NAMALWA (cell line): ENCODE measurements around the gene ANKRD11.
"Not testable (repeated sequence)": the region's sequence is repeated elsewhere in the genome, so short reads cannot be mapped to it uniquely, and the experiment has no call there.

Experiments used
- DNase-seq: peaks from one replicate; pipeline ENCODE4 v3.0.0-alpha.2; 2015; ENCODE audit warnings: low spot score

ANKRD11 gene

DNA sequence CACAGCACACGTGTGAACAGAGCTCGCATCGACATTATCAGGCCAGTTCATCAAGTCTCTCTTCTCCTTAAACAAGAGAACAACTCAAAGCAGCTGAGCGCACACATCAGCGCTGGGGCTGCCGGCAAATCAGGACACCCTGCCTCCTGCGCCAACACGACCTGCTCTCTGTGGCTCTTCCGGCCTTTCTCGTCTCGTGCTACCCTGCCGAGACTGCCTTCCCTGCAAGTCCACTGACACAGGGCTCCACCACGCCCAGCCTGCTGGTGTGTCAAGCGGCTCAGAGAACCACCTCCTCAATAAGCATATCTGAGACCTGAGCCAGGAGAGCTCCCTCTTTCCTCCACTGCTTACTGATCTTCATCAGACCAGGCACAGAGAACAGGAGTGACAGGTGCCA lies 176.0 kb downstream of the ANKRD11 start:
- DNase-seq, result no peak

GRCh38 chr16:89313583-89313982 lies 176.8 kb downstream of the ANKRD11 start:
- DNase-seq, result no peak

DNA sequence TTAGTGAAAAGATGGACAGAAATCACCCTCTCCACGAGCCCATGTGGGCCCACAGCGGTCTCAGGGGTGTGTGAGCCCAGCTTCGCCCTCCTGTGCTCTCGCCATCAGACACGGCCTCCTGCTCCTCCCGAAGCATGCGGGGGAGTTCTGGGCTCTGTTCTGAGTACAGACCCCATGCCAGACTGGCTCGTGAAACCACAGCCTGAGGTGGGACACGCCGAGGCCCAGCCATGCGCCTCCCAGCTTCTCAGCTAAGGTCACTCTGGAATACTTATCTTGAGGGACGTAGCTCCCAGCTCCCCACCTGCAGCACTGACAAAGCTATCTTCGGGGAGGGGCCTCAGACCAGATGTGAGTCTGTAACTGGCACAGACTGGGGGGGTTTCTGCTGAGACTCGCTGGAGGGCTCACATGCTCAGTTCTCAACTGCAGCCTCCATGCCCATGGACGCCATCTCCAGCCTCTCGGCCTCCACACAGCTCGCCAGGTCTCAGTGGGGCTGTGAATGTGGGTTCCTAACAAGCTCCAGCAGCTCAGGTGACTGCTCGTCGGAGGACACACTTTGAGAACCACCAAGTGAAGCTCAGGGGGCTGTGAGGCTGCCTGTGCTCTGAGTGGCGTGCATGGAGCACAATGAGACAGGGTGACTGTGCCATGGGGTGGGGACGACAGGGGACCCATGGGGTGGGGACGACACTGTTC lies 177.6 kb downstream of the ANKRD11 start:
- DNase-seq, result no peak

- DNase-seq, result no peak
Measured at GRCh38 chr16:89312194-89312593, 178.2 kb downstream of the ANKRD11 start.

- no peak for DNase-seq
Measured at GRCh38 chr16:89311636-89312035, 178.7 kb downstream of the ANKRD11 start.

- no peak for DNase-seq
Measured at GRCh38 chr16:89309438-89310122, 180.8 kb downstream of the ANKRD11 start.

GRCh38 chr16:89308391-89309333 lies 181.7 kb downstream of the ANKRD11 start:
- peak; percentile 74 for DNase-seq

- DNase-seq, result no peak
Measured at GRCh38 chr16:89307421-89307805, 182.9 kb downstream of the ANKRD11 start.

- not testable (repeated sequence) for DNase-seq
Measured at GRCh38 chr16:89306457-89307420, 183.6 kb downstream of the ANKRD11 start.

DNA sequence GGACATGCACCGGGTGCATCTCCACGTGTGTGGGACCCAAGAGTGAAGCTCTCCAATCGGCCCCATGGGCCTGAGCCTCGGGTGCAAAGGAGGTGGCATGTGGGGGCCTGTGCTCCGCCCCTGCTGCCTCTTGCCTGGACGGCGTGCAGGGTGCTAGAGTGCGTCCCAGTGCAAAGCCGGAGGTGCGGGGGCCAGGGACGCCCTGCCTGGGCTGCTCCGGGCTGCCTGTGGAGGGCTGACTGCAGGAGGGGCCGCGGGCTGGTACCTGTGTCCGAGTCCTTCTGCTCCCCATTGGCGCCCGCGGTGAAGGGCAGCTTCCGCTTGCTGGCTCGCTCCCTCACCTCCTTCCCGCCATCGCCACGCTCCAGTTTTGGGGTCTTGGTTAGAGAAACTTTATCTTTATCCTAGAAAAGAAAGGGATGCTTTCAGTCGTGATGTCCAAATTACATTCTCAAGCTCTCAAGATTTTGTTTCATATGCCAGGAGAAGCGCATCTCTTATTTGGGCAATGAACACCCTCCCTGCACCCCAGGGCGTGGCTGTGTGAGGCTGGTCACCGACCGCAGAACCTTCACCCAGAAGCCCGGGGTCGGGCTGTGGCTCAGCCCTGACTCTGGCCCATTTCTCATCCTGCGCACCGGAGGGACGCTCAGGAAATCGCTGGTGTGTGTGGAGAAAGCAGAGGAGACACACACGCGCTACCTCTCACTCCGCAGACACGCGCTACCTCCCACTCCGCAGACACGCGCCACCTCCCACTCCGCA lies 185.2 kb downstream of the ANKRD11 start:
- no peak for DNase-seq

DNA sequence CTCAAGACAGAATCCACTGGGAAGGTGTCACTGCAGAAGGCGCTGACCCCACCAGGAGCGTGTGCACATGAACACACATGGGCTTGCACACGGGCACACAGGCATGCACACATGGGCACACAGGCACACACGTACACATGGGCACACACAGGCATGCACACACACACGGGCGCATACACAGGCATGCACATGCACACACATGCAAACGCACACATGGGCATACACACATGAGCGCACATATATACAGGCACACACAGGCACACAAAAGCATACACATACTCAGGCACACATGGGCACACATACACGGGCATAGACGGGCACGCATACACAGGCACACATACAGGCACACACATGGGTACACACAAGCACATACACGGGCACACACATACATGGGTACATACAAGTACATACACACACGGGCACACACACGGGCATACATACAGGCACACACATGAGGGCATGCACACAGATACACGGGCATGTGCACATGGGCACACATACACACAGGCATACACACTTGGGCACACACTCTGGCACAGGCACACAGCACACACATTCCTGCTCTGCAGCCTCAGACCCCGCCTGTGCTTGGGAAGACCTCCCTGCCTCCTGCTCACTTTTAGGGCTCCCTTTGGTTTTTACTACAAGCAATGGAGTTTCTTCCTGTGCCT lies 186.0 kb downstream of the ANKRD11 start:
- DNase-seq, result no peak

GRCh38 chr16:89303617-89304016 lies 186.7 kb downstream of the ANKRD11 start:
- DNase-seq, result no peak

DNA sequence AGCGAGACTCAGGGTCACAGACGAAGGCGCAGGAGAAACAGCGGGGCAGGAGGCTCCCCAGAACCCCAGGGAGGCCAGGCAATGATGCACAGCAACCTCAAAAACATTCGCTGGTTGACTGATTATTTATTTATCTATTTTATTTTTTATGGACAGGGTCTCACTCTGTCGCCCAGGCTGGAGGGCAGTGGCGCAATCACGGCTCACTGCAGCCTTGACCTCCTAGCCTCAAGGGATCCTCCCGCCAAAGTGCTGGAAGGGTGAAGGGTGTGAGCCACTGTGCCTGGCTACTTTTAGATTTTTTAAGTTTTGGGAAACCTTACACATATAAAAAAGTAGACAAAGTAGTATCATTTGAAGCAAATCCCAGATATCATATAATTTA lies 189.4 kb downstream of the ANKRD11 start:
- no peak for DNase-seq

DNA sequence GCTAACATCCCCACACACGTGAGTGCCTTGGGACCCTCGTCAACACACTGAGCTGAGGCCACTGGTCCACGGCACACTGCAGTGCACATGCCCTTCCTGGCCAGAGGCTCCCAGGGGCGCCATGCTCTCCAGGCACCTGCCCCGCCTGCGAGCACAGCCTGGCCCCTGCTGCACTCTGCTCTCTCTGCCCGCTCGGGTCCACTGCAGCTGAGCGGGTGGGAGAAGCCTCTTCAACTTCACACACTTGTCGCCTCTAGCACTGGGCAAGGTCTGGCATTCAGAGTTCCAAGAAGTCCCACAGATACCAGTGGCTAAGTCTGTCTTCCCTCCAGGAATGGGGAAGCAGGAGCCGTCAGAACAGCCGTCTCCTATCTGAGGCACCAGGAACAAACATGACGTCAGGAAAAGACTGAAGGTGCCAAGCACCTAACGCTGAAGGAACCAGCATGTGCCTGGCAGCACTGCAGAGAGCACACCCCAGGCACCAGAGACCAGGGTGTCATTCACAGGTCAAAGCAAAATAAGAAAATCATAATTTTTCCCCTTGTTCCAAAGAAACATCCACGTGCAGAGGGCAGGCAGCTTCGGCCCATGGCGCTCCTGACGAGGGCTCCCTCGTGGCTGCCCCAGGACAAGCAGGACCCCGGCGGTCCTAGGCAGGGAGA lies 189.9 kb downstream of the ANKRD11 start:
- no peak for DNase-seq

DNA sequence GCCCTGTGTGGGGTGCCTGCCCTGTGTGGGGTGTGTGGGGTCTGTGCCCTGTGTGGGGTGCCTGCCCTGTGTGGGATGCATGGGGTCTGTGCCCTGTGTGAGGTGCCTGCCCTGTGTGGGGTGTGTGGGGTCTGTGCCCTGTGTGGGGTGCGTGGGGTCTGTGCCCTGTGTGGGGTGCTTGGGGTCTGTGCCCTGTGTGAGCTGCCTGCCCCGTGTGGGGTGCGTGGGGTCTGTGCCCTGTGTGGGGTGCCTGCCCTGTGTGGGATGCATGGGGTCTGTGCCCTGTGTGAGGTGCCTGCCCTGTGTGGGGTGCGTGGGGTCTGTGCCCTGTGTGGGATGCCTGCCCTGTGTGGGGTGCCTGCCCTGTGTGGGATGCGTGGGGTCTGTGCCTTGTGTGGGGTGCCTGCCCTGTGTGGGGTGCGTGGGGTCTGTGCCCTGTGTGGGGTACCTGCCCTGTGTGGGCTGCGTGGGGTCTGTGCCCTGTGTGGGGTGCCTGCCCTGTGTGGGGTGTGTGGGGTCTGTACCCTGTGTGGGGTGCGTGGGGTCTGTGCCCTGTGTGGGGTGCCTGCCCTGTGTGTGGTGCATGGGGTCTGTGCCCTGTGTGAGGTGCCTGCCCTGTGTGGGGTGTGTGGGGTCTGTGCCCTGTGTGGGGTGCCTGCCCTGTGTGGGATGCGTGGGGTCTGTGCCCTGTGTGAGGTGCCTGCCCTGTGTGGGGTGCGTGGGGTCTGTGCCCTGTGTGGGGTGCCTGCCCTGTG lies 190.8 kb downstream of the ANKRD11 start:
- not testable (repeated sequence) for DNase-seq

- DNase-seq, result no peak
Measured at GRCh38 chr16:89298623-89299225, 191.6 kb downstream of the ANKRD11 start.

- DNase-seq, result no peak
Measured at GRCh38 chr16:89297910-89298545, 192.3 kb downstream of the ANKRD11 start.
